K562 (cell line): ENCODE results near the gene ZBTB48. TPM values are rescaled to one million over a fixed set of nuclear protein-coding genes. Genes with fewer than 3 reads are reported as not detected.
A peak's percentile ranks its signal among the peaks of the same experiment; 100 is the strongest.

Experiments used
- BHLHE40 ChIP-seq: IDR thresholded peaks from 2 replicates; pipeline ENCODE4 v1.6.1; 2011; ENCODE audit warnings: low read length, improper control_type of control experiment
- CTCF ChIP-seq, 3 experiments: IDR thresholded peaks in 2 of 3; conservative IDR thresholded peaks in 1 of 3; 2 replicates each; pipeline ENCODE4 v1.5.1; 2011 to 2012; ENCODE audit warnings: low read length in 3 of 3, mild to moderate bottlenecking in 3 of 3, control low read depth in 2 of 3, improper control_type of control experiment in 1 of 3, inconsistent platforms in 1 of 3, low read depth in 1 of 3, mixed read lengths in 1 of 3, moderate library complexity in 1 of 3; ENCODE audit not compliant: insufficient read depth in 2 of 3
- ELK3 ChIP-seq: fragments of 450-650 bp; formaldehyde crosslinking; IDR thresholded peaks from 2 replicates; pipeline ENCODE4 v1.4.0; 2020; ENCODE audit warnings: mild to moderate bottlenecking
- FOXJ2 ChIP-seq: fragments of 200-800 bp; sonication (Bioruptor generic); IDR thresholded peaks from 2 replicates; pipeline ENCODE4 v1.6.1; 2016; ENCODE audit warnings: missing genetic modification characterization, missing compliant biosample characterization
- FOXK2 ChIP-seq, 2 experiments: fragments of 450-650 bp; IDR thresholded peaks in 1 of 2; conservative IDR thresholded peaks in 1 of 2; 2 replicates each; pipeline ENCODE4 v1.6.1; 2016; ENCODE audit warnings: low read depth in 2 of 2, mild to moderate bottlenecking in 1 of 2
- FOXO4 ChIP-seq: fragments of 450-650 bp; formaldehyde crosslinking; IDR thresholded peaks from 2 replicates; pipeline ENCODE4 v1.4.0; 2020; ENCODE audit warnings: mild to moderate bottlenecking, moderate library complexity
- GABPA ChIP-seq: fragments of 200-800 bp; sonication (Bioruptor generic); conservative IDR thresholded peaks from 2 replicates; pipeline ENCODE4 v1.6.1; 2016; ENCODE audit warnings: low read depth, missing genetic modification characterization, missing compliant biosample characterization
- IRF9 ChIP-seq: fragments of 450-650 bp; IDR thresholded peaks from 2 replicates; pipeline ENCODE4 v1.6.1; 2016; ENCODE audit warnings: missing biosample characterization, missing genetic modification characterization
- KDM5B ChIP-seq: fragments of 200-600 bp; sonication (generic); IDR thresholded peaks from 2 replicates; pipeline ENCODE4 v1.6.1; 2012; ENCODE audit warnings: low read depth, mild to moderate bottlenecking, moderate library complexity, low read length, control low read depth, inconsistent platforms; ENCODE audit not compliant: insufficient replicate concordance
- L3MBTL2 ChIP-seq: fragments of 450-650 bp; IDR thresholded peaks from 2 replicates; pipeline ENCODE4 v1.6.1; 2016; ENCODE audit warnings: mild to moderate bottlenecking, moderate library complexity
- NFRKB ChIP-seq: fragments of 450-650 bp; IDR thresholded peaks from 2 replicates; pipeline ENCODE4 v1.6.1; 2016; ENCODE audit warnings: low read depth
- NR3C1 ChIP-seq: sonication (generic); formaldehyde crosslinking; IDR thresholded peaks from 2 replicates; pipeline ENCODE4 v1.8.1; 2022; ENCODE audit warnings: missing genetic modification reagents
- PHF8 ChIP-seq: fragments of 200-600 bp; sonication (generic); IDR thresholded peaks from 2 replicates; pipeline ENCODE4 v1.6.1; 2012; ENCODE audit warnings: mixed run types, mild to moderate bottlenecking, inconsistent platforms, low read length, moderate library complexity, borderline replicate concordance
- PML ChIP-seq: IDR thresholded peaks from 2 replicates; pipeline ENCODE4 v1.6.1; 2012; ENCODE audit warnings: low read length, inconsistent platforms
- SOX6 ChIP-seq: fragments of 450-650 bp; IDR thresholded peaks from 2 replicates; pipeline ENCODE4 v1.6.1; 2014; ENCODE audit warnings: mild to moderate bottlenecking
- STAG1 ChIP-seq: sonication (generic); formaldehyde crosslinking; IDR thresholded peaks from 2 replicates; pipeline ENCODE4 v1.5.0; 2020; ENCODE audit warnings: missing genetic modification reagents, borderline replicate concordance
- SUPT5H ChIP-seq: fragments of 450-650 bp; IDR thresholded peaks from 2 replicates; pipeline ENCODE4 v1.6.1; 2016
- TCFL5 ChIP-seq: fragments of 250-450 bp; sonication (Bioruptor Pico); conservative IDR thresholded peaks from 2 replicates; pipeline ENCODE4 v1.6.1; 2021; ENCODE audit warnings: mild to moderate bottlenecking, moderate library complexity, matching md5 sums
- ZNF124 ChIP-seq: sonication (generic); formaldehyde crosslinking; IDR thresholded peaks from 2 replicates; pipeline ENCODE4 v1.8.1; 2022; ENCODE audit warnings: missing genetic modification reagents
- ZNF184 ChIP-seq: sonication (generic); formaldehyde crosslinking; IDR thresholded peaks from 2 replicates; pipeline ENCODE4 v1.5.0; 2020; ENCODE audit warnings: missing genetic modification reagents
- ZNF395 ChIP-seq: fragments of 200-800 bp; sonication (Bioruptor generic); IDR thresholded peaks from 2 replicates; pipeline ENCODE4 v1.6.1; 2017; ENCODE audit warnings: missing genetic modification characterization, missing compliant biosample characterization
- ZNF707 ChIP-seq: fragments of 250-450 bp; sonication (Bioruptor Pico); conservative IDR thresholded peaks from 2 replicates; pipeline ENCODE4 v1.8.0; 2022; ENCODE audit warnings: inconsistent platforms, mild to moderate bottlenecking, moderate library complexity
- polyA plus RNA-seq, 8 experiments: library from polyadenylated mRNA; depleted of rRNA in 4 of 8; stranded (reverse) in 5 of 8; unstranded in 3 of 8; fragments of >200 nt; fragmentation: Nextera tagmentation in 2 of 8; fragmentation: Illumina TruSeq in 1 of 8; extraction: Ambion mirVana in 2 of 8; extraction: Trizol in 1 of 8; gene quantifications; 2 replicates each; pipeline versions ENCODE4 v1.2.1 to v1.2.3, GENCODE V29; 2011 to 2014; ENCODE audit warnings: inconsistent platforms in 1 of 8, missing spikeins in 1 of 8
- total RNA-seq, 7 experiments: library from RNA; depleted of rRNA in 6 of 7; stranded (reverse); fragments of >200 nt in 6 of 7; fragmentation: Illumina TruSeq in 2 of 7; extraction: Trizol in 2 of 7; gene quantifications; 2 replicates each; pipeline versions ENCODE4 v1.2.1 to v1.2.3, GENCODE V29; 2011 to 2021; ENCODE audit warnings: low replicate concordance in 1 of 7

ZBTB48 gene
- total and polyA plus RNA-seq, 9 of the 15 experiments (the other 6 are each of a cell fraction or from before 2014, with no cell fraction given): 1.9 to 66.9 (median 29.5) TPM

- no peak for TF ChIP-seq ZNF184 (CRISPR knock-in tag)
- no peak; the same call in 1 of the 2 replicates for TF ChIP-seq SOX6
- TF ChIP-seq ZNF395 (CRISPR knock-in tag): no peak
- TF ChIP-seq KDM5B: peak; percentile 55
- 0 out of 2 replicates have a peak, but pooled peaks have one; percentile 21 for TF ChIP-seq FOXO4 (CRISPR knock-in tag)
- TF ChIP-seq NFRKB: peak; percentile 34; the same call in 1 of the 2 replicates
- TF ChIP-seq PML: peak; percentile 46; the same call in 1 of the 2 replicates
- 0 out of 2 replicates have a peak, but pooled peaks have one; percentile 7 for TF ChIP-seq BHLHE40
- 0 out of 2 replicates have a peak, but pooled peaks have one; percentile 14 for TF ChIP-seq ZNF124 (CRISPR knock-in tag)
- TF ChIP-seq NR3C1: 0 out of 2 replicates have a peak, but pooled peaks have one; percentile 56
- TF ChIP-seq SUPT5H: peak; percentile 50
- no peak for TF ChIP-seq FOXK2 (conservative IDR thresholded peaks at IDR 0.05 in 1 of 2, IDR thresholded peaks at IDR 0.05 in 1 of 2; ENCODE audit: low read depth in 2 of 2)
- TF ChIP-seq CTCF (IDR thresholded peaks at IDR 0.05 in 2 of 3, conservative IDR thresholded peaks at IDR 0.05 in 1 of 3; ENCODE audit: insufficient read depth in 2 of 3, low read depth in 1 of 3, low read length in 3 of 3): peak; percentile 19 to 29 (median 25); a peak in 2 of 6 replicates
- TF ChIP-seq IRF9 (tag): no peak
- TF ChIP-seq PHF8: peak; percentile 61
- no peak for TF ChIP-seq TCFL5 (CRISPR knock-in tag)
- no peak for TF ChIP-seq ZNF707 (CRISPR knock-in tag)
- no peak for TF ChIP-seq GABPA (tag)
- no peak for TF ChIP-seq STAG1 (CRISPR knock-in tag)
- peak; percentile 33 for TF ChIP-seq L3MBTL2
- no peak for TF ChIP-seq FOXJ2 (tag)
- TF ChIP-seq ELK3 (CRISPR knock-in tag): no peak
Observed at GRCh38 chr1:6612641-6613360, 33.0 kb downstream of the ZBTB48 start (continued).
